NCI-H1417 (cell line): ENCODE results near the gene MYH7.

ENCODE experiments used
- DNase-seq, 3 experiments: peaks; one replicate each; lab custom pipeline; 2025; lab: John Stamatoyannopoulos, UW

MYH7 gene

GRCh38 chr14:23370221-23370620 lies 65.2 kb downstream of the MYH7 start:
- DNase-seq, result no peak

DNA sequence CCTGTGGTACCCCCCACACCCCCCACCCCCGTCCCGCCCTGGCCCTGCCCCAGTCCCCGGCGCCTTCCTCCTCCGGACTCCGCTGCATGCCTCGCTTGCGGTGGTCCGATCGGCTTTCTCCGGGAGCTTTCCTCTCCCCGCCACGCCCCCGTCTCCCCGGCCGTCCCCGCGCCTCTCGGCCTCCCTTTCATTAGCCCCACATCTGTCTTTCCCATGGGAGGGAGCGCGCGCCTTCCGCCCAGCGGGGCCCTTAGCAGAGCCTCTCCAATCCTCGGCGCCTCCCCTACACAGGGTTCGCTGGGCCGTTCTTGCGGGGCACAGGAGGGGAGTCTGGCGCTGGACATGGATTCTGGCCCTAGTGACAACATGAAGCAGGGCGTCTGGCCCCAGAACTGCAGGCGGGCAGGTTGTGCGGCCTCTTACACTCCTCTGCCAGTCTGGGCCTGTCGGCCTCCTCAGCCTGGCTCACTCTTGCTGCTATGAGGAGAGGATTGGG lies 69.0 kb downstream of the MYH7 start:
- DNase-seq, result no peak

DNA sequence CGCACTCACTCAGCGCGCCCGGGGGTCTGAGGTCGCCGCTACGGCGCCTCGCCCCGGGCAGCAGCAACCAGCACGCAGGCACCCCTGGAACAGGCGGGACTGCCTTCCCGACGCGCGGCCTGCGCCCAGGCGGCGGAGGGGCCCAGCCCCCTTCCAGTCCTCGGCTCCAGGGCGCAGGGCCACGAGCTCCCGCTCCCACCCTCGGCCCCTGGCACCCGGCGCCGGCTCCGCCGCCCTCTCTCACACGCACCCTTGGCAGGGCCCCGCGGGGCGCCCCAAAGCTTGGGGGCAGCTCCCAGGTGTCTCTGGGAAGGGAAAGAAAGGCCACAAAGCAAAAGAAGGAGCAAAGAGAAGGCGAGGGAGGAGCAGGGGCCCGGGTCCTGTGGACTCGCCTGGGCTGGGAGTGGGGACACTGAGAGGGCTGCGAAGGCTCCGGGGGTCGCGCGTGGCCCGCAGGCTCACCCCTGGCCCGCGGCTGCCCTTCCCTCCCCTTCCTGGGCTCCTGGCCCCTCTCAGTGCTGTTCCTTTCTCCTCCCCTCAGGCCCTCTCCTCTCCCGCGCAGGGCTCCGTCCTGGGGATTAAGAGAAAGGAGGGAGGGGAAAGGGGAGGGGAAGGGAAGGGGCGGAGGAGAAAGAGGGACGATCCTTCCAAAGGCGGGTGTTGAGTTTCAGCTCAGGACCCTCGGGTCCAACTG lies 69.6 kb downstream of the MYH7 start:
- DNase-seq, result peak in 1 of 3 experiments; percentile 42

DNA sequence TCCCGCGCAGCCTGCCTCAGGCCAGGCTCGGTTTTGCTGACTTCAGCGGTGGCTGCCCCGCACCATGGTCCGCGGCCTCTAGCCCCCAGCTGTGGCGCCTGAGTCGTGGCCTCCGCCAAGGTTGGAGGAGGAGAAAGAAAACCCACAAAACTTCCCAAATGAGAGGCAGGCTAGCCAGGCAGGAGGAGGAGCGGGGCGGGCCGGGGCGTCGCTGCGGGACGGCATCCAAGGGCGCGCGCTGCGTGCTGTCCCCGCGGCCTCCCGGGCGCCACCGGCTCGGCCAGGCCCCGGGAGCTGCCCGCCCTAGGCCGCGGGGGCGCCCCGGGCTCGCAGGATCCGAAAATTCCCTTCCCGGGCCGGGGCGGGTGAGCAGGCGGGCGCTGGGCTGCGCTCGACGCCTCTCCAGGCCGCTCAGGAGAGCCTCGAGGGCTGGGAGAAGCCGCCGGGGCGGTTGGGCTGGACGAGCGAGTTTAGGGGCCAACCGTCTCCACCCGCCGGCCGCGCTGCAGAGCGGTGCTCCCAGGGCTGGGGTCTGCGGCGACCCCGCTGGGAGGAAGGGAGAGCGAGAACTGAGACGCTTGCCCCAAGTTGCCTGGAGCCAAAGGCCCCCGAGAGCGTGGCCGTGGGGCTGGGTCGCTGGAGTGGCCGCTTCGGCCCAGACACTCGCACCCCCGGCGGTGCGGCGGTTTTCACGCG lies 70.3 kb downstream of the MYH7 start, which contains the start of gene EFS:
EFS (minus strand) TSS at position 137 of the 696 bp plus-strand sequence. CDS start 147 bp downstream, outside the sequence.
- DNase-seq, result peak in 2 of 3 experiments; percentile 42 to 57

DNA sequence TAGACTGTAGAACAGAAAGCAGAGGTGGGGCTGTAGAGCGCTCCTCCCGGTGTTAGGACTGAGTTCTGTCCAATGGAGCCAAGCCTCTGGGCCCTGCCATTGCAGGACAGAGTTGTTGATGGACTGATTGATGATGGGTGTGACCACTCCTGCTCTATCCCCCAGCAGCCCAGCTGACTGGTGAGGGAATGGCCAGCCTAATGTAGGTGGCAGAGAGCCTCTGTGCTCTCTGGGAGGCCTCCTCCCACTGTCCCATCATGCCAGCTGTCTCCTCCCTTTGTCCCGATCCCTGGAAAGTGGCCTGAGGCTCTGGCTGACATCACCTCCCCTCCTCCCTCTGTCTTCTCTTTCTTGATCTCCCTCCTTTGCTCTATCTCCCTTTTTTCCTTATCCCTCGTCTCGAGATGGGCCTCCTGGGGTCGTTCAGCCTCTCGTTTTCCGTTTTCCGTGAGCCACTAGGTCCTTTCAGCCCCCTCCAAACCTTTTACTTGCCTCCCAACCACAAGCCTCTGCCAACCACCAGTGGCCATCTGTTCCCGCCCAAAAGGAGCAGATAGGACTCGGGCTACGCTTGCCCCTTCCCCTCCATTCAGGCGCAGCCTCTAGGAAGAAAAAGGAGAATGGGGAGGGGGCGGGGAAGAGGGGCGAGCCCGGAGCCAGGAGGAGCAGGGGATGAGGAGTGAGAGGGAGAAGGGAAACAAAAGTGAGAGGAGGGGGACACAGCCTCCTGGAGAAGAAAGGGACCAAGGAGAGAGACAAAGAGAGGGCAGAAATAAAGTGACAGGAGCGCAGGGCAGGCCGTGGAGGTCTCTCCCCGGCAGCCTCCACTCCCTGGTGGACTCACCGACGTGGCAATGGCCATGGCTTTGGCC lies 71.1 kb downstream of the MYH7 start:
- no peak for DNase-seq
